Measurements from ENCODE around the gene KCNK3. TPM values are rescaled to one million over a fixed set of nuclear protein-coding genes. Genes with fewer than 3 reads are reported as not detected.

The KCNK3 gene
- total RNA-seq, 1 donor from 2014 or later, result not detected

DNA sequence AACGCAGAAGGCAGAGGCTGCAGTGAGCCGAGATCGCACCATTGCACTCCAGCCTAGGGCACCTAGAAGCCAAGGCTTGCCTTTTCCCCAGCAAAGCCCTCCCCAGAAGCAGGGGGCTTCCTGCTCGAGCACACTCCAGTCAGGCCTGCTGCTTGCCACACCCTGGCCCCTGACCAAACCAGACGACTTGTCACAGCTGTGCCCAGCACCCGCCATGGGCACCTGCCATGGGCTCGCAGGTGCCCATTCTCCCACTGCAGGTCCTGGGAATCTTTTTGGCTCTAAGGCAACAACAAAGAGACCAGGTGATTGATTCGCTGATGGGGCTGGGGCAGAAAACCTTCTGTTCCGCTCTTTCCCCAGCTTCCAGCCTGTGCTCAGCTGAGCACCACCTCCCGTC is 4.9 kb downstream of the KCNK3 start:
- TF ChIP-seq, protein P1, sequence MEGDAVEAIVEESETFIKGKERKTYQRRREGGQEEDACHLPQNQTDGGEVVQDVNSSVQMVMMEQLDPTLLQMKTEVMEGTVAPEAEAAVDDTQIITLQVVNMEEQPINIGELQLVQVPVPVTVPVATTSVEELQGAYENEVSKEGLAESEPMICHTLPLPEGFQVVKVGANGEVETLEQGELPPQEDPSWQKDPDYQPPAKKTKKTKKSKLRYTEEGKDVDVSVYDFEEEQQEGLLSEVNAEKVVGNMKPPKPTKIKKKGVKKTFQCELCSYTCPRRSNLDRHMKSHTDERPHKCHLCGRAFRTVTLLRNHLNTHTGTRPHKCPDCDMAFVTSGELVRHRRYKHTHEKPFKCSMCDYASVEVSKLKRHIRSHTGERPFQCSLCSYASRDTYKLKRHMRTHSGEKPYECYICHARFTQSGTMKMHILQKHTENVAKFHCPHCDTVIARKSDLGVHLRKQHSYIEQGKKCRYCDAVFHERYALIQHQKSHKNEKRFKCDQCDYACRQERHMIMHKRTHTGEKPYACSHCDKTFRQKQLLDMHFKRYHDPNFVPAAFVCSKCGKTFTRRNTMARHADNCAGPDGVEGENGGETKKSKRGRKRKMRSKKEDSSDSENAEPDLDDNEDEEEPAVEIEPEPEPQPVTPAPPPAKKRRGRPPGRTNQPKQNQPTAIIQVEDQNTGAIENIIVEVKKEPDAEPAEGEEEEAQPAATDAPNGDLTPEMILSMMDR (IDR thresholded peaks at IDR 0.05; ENCODE audit: unreplicated experiment), result no peak
- Mint-ChIP-seq H3K36me3 (ENCODE audit: low read depth, unreplicated experiment) (no peaks in the 10 kb centered on the region), H3K27ac (ENCODE audit: unreplicated experiment) (no peak overlapping the region), H3K9me3 (ENCODE audit: unreplicated experiment) (no peaks in the 10 kb centered on the region), H3K27me3 (ENCODE audit: unreplicated experiment) (peaks cover 24% of the 10 kb centered on the region), H3K4me3 (ENCODE audit: unreplicated experiment) (no peak overlapping the region), H3K4me1 (ENCODE audit: unreplicated experiment) (peaks cover 2% of the 10 kb centered on the region)
- no peak for DNase-seq (ENCODE audit: low spot score)

DNA sequence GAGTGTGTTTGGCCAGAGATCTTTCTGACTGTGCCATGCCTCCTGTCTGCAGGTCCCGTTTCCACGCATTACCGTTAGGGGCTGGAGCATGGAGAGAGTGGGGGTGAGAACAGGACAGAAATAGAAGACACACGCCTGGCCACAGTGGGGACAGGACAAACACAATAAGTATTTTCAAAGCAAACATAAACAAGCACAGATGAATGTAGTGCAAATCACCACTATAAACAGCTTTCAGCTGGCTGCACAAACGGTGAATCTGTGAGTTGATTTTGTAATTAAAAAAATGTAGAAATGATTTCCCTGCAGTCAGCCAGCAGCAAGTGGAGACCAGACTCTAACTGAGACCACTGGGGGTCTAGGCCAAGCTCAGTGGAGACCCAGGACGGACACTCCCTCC is 6.8 kb downstream of the KCNK3 start:
- Mint-ChIP-seq H3K36me3 (ENCODE audit: low read depth, unreplicated experiment) (no peaks in the 10 kb centered on the region), H3K27me3 (ENCODE audit: unreplicated experiment) (peaks cover 19% of the 10 kb centered on the region), H3K27ac (ENCODE audit: unreplicated experiment) (no peak overlapping the region), H3K4me1 (ENCODE audit: unreplicated experiment) (peaks cover 2% of the 10 kb centered on the region), H3K4me3 (ENCODE audit: unreplicated experiment) (no peak overlapping the region), H3K9me3 (ENCODE audit: unreplicated experiment) (no peaks in the 10 kb centered on the region)
- TF ChIP-seq, protein P1 (IDR thresholded peaks at IDR 0.05; ENCODE audit: unreplicated experiment), result no peak
- DNase-seq (ENCODE audit: low spot score), result no peak

DNA sequence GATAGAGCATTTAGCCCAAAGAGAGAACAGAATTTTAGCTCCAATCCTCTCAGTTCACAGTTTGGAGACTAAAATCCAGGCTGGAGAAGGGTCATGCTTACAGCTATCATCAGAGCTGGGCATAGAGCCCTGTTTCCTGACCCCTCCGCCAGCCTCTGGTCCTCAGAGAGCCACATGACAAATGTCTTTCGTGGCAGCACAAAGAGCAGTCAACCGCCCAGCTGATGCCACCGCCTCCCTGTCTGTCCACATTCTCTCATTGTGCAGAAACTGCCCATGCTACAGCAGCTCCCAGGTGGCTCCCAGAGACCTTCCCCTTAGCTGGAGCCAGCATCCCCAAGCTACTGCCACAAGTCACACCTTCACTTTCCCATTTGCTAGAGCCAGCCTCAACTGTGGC is 7.6 kb downstream of the KCNK3 start:
- H3K36me3 Mint-ChIP-seq (ENCODE audit: low read depth, unreplicated experiment), result no peaks in the 10 kb centered on the region
- no peaks in the 10 kb centered on the region for H3K9me3 Mint-ChIP-seq (ENCODE audit: unreplicated experiment)
- DNase-seq (ENCODE audit: low spot score), result no peak
- no peak overlapping the region for H3K27ac Mint-ChIP-seq (ENCODE audit: unreplicated experiment)
- H3K4me1 Mint-ChIP-seq (ENCODE audit: unreplicated experiment), result no peaks in the 10 kb centered on the region
- H3K4me3 Mint-ChIP-seq (ENCODE audit: unreplicated experiment), result no peak overlapping the region
- TF ChIP-seq, protein P1 (IDR thresholded peaks at IDR 0.05; ENCODE audit: unreplicated experiment), result no peak
- H3K27me3 Mint-ChIP-seq (ENCODE audit: unreplicated experiment), result peaks cover 14% of the 10 kb centered on the region

DNA sequence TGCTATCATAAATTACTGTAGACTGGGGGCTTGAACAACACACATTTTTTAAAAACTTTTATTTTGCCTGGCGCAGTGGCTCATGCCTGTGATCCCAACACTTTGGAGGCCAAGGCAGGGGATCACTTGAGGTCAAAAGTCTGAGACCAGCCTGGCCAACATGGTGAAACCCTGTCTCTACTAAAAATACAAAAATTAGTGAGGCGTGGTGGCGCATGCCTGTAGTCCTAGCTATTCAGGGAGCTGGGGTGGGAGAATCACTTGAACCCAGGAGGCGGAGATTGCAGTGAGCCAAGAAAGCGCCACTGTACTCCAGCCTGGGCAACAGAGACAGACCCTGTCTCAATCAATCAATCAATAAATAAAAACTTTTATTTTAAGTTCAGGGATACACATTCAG is 9.1 kb downstream of the KCNK3 start:
- no peak for DNase-seq (ENCODE audit: low spot score)
- H3K27me3 Mint-ChIP-seq (ENCODE audit: unreplicated experiment), result peaks cover 7% of the 10 kb centered on the region
- H3K27ac Mint-ChIP-seq (ENCODE audit: unreplicated experiment), result no peak overlapping the region
- no peaks in the 10 kb centered on the region for H3K36me3 Mint-ChIP-seq (ENCODE audit: low read depth, unreplicated experiment)
- no peaks in the 10 kb centered on the region for H3K4me1 Mint-ChIP-seq (ENCODE audit: unreplicated experiment)
- peak overlapping the region; percentile 42 for H3K4me3 Mint-ChIP-seq (ENCODE audit: unreplicated experiment)
- TF ChIP-seq, protein P1 (IDR thresholded peaks at IDR 0.05; ENCODE audit: unreplicated experiment), result no peak
- H3K9me3 Mint-ChIP-seq (ENCODE audit: unreplicated experiment), result no peaks in the 10 kb centered on the region

DNA sequence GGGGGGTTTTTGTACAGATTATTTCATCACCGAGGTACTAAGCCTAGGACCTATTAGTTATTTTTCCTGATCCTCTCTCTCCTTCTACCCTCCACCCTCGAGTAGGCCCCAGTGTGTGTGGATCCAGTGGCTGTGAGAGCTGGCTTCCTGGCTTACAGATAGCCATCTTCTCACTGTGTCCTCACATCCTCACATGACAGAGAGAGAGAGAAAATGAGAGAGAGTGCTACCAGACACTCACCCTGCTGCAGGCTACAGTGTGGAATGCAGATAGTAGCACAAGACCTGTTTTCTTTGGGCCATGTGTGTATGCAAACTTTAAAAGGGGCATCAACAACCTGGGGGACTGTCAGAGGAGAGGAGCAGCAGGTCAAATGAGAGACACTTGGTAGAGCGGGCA is 9.5 kb downstream of the KCNK3 start:
- Mint-ChIP-seq H3K9me3 (ENCODE audit: unreplicated experiment) (no peaks in the 10 kb centered on the region), H3K4me1 (ENCODE audit: unreplicated experiment) (no peaks in the 10 kb centered on the region), H3K36me3 (ENCODE audit: low read depth, unreplicated experiment) (no peaks in the 10 kb centered on the region), H3K4me3 (ENCODE audit: unreplicated experiment) (no peak overlapping the region), H3K27ac (ENCODE audit: unreplicated experiment) (no peak overlapping the region), H3K27me3 (ENCODE audit: unreplicated experiment) (peaks cover 6% of the 10 kb centered on the region)
- DNase-seq (ENCODE audit: low spot score), result no peak
- TF ChIP-seq, protein P1 (IDR thresholded peaks at IDR 0.05; ENCODE audit: unreplicated experiment), result no peak
